Muscle of arm (tissue), 12 donors: Measurements from ENCODE around the gene SMTNL2. TPM values are rescaled to one million over a fixed set of nuclear protein-coding genes. Genes with fewer than 3 reads are reported as not detected.

Source experiments
- polyA plus RNA-seq, 12 donors: library from polyadenylated mRNA; unstranded; fragments of 120-200 nt; gene quantifications; one replicate each; pipeline ENCODE4 v1.2.1, GENCODE V29; 2013; ENCODE audit not compliant: insufficient read length in 12 of 12

Gene SMTNL2
- polyA plus RNA-seq, 12 donors: 48.5 to 198 (median 98.3) TPM; not detected in 1

Other genes with a start within 250 kb of the SMTNL2 start
- gene UBE2G1, start 217.9 kb upstream of the SMTNL2 start, polyA plus RNA-seq: 100 to 1,000 TPM in 2 of 12 donors, 10 to 100 TPM in 10; 54.8 to 106 (median 84.0) TPM
- 1 to 10 TPM in 1 of 12 donors, under 1 TPM in 9, not detected in 2; 0.12 to 1.7 (median 0.41) TPM for gene SPNS3, start 150.6 kb upstream of the SMTNL2 start, polyA plus RNA-seq
- 10 to 100 TPM in 2 of 12 donors, 1 to 10 TPM in 9, not detected in 1; 3.7 to 20.1 (median 6.2) TPM for gene SPNS2, start 85.6 kb upstream of the SMTNL2 start, polyA plus RNA-seq
- gene MYBBP1A, start 29.1 kb upstream of the SMTNL2 start, polyA plus RNA-seq: 10 to 100 TPM in 11 of 12 donors, not detected in 1; 22.4 to 77.3 (median 29.3) TPM
- 1 to 10 TPM in 3 of 12 donors, under 1 TPM in 4, not detected in 5; 0.11 to 6.4 (median 0.34) TPM for gene GGT6, start 24.0 kb upstream of the SMTNL2 start, polyA plus RNA-seq
- 1 to 10 TPM in 2 of 12 donors, under 1 TPM in 8, not detected in 2; 0.19 to 2.0 (median 0.41) TPM for gene ALOX15, start 57.1 kb downstream of the SMTNL2 start, polyA plus RNA-seq
- gene PELP1, start 119.6 kb downstream of the SMTNL2 start, polyA plus RNA-seq: 10 to 100 TPM in 11 of 12 donors, not detected in 1; 26.2 to 56.6 (median 28.7) TPM
- gene ARRB2, start 126.1 kb downstream of the SMTNL2 start, polyA plus RNA-seq: 10 to 100 TPM in 11 of 12 donors, not detected in 1; 14.4 to 42.1 (median 18.9) TPM
- gene MED11, start 146.9 kb downstream of the SMTNL2 start, polyA plus RNA-seq: 10 to 100 TPM in 11 of 12 donors, not detected in 1; 15.7 to 30.1 (median 16.5) TPM
- gene ZMYND15, start 155.3 kb downstream of the SMTNL2 start, polyA plus RNA-seq: under 1 TPM in 10 of 12 donors, not detected in 2; 0.08 to 0.68 (median 0.26) TPM
- gene CXCL16, start 155.4 kb downstream of the SMTNL2 start, polyA plus RNA-seq: 10 to 100 TPM in 1 of 12 donors, 1 to 10 TPM in 9, not detected in 2; 3.6 to 10.6 (median 4.4) TPM
- under 1 TPM in 1 of 12 donors, not detected in 11; 0.43 TPM for gene TM4SF5, start 187.4 kb downstream of the SMTNL2 start, polyA plus RNA-seq
- gene VMO1, start 201.8 kb downstream of the SMTNL2 start, polyA plus RNA-seq: 10 to 100 TPM in 1 of 12 donors, 1 to 10 TPM in 8, under 1 TPM in 1, not detected in 2; 0.86 to 10.1 (median 5.1) TPM
- gene GLTPD2, start 204.4 kb downstream of the SMTNL2 start, polyA plus RNA-seq: 1 to 10 TPM in 1 of 12 donors, under 1 TPM in 9, not detected in 2; 0.35 to 1.1 (median 0.51) TPM
- 100 to 1,000 TPM in 1 of 12 donors, 10 to 100 TPM in 10, not detected in 1; 54.7 to 102 (median 94.2) TPM for gene PSMB6, start 211.6 kb downstream of the SMTNL2 start, polyA plus RNA-seq
- 10 to 100 TPM in 11 of 12 donors, not detected in 1; 19.6 to 47.2 (median 24.1) TPM for gene PLD2, start 222.6 kb downstream of the SMTNL2 start, polyA plus RNA-seq
- gene MINK1, start 248.8 kb downstream of the SMTNL2 start, polyA plus RNA-seq: 10 to 100 TPM in 11 of 12 donors, not detected in 1; 21.5 to 61.5 (median 28.0) TPM